GM19043 (cell line): ENCODE data around the gene MTHFD2L.
"Not testable (repeated sequence)": the region's sequence is repeated elsewhere in the genome, so short reads cannot be mapped to it uniquely, and the experiment has no call there.

Source experiments
- ATAC-seq: cut with Tn5 transposase; IDR thresholded peaks from one replicate; pipeline ENCODE4 v1.9.1; 2021; ENCODE audit warnings: low read depth; ENCODE audit not compliant: unreplicated experiment

Gene MTHFD2L

GRCh38 chr4:74132188-74132587, 25.7 kb upstream of the MTHFD2L start:
- not testable (repeated sequence) for ATAC-seq

DNA sequence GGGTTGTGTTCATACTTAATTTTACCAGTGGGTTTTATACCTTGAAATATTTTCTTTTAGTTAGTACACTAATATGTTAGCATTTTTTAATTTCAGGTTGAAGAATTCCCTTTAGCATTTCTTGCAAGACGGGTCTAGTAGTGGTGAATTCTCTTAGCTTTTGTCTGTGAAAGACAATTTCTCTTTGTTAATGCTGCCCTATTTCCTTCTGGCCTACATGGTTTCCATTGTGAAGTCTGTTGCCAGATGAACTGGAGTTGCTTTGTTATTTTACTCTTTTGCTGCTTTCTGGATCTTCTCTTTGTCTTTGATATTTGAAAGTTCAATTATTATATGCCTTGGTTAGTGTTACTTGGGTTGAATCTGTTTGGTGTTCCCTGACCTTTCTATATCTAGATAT, 25.0 kb upstream of the MTHFD2L start:
- no peak for ATAC-seq

DNA sequence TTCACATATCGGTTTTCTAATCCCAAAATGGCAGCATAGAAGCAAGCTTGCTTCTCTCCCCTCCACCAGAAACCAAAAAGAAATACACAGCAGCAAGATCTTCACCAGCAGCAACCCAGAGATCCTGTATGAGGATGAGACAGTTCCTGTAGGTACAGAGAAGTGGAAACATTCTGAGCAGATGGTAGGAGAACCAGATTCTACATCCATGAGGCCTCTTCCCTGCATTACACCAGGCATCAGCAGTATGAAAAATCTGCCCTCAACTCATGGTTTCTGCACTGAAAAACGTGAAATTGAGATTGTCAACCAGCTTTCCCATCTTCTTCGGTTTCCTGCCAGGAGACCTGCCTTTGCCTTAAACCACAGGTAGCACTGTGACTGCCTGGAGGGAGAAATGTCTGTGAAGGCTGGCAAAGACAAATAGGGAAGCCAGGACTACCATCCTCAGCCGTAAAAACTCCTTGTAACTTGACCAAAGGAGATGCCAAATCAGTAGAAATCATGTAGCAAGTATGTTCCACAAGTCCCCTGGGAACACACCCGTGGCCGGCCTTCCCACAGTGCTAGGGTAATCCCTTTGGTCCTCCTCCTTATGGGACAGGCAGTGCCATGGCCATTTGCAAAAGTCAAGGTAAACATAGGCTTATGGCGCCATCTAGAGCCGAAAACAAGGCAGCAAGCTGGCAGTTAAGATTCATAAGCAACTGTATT, 24.0 kb upstream of the MTHFD2L start:
- ATAC-seq: peak; percentile 75

DNA sequence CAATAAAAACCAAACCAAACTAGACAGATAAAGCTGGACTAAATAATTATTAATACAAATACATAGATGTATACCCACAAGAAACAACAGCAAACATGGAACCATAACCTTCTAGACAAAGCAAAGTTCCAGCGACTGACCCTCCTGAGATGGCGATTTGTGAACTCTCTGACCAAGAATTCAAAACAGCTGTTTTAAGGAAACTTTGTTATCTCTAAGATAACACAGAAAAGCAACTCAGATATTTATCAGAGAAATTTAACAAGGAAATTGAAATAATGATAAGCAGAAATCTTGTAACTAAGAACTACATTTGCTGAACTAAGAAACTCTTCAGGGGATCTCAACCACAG, 23.4 kb upstream of the MTHFD2L start:
- no peak for ATAC-seq

DNA sequence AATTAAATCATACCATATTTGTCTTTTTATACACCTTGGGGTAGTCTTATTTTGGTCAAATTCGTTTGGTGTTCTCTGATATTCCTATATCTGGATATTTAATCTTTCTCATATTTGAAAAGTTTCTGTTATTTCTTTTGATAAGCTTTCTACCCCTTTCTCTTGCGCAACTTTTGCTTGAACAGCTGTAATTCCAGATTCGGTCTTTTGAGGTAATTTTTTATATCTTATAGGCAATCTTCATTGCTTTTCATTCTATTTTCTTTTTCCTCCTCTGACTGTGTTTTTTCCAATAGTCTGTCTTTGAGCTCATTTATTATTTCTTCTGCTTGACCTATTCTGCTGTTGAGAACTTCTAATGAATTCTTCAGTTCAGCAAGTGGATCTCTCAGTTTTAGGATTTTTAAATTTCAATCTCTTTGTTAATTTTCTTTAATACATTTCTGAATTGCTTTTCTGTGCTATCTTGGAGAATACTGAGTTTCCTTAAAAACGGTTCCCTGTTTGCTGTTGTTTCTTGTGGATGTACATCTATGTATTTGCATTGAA, 11.3 kb upstream of the MTHFD2L start:
- ATAC-seq: no peak

DNA sequence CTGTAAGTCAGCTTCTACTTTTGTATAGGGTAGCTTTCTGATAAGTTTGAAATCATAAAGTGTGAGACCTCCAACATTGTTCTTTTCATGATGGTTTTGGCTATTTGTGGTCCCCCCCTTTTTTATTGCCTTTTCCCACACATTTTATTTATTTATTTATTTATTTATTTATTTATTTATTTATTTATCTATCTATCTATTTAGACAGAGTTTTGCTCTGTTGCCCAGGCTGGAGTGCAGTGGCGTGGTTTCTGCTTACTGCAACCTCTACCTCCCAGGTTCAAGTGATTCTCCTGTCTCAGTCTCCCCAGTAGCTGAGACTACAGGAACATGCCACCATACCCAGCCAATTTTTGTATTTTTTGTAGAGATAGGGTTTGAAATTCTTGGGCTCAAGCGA, 9.7 kb upstream of the MTHFD2L start:
- ATAC-seq: no peak

DNA sequence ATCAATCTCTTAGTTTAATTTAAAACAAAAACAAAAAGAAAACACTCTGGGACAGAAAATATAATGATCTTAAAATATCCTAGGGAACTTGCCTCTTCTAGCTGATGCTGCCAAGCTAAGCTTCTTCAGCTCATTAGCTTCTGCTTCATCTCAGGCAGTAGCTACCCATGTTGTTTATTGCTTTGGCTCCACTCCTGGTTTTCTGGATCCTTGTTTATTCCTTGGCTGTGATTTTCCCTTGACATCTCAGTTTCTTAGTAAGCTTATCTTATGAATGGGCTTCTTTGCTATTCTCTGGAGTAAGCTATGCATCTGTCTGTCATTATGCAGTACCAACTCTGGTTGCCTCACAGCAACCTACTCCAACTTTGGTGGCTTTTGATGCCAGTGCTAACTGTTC, 5.1 kb upstream of the MTHFD2L start:
- no peak for ATAC-seq

GRCh38 chr4:74156521-74156920, 1.4 kb upstream of the MTHFD2L start:
- no peak for ATAC-seq

DNA sequence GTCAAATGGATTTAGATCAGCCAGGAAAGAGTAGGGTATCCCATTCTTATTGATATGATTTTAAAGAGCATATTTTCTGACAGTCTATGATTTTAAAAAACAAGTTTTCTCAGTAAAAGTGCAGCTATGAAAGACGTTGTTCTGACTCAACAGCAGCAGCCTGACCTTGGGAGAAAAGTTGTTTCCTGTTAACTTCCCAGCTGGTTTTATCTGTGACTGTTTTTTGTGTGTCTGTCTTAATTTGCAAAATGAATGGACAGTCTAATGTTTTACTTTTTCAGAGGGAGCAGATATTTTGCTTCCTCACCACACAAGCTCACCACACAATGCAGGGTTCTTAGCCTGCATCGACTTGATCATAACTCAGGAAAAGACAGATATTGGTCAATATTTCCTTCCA, 764 bp upstream of the MTHFD2L start:
- no peak for ATAC-seq

- ATAC-seq: no peak
These were observed 686 bp downstream of the MTHFD2L start for GRCh38 chr4:74158466-74159142.

DNA sequence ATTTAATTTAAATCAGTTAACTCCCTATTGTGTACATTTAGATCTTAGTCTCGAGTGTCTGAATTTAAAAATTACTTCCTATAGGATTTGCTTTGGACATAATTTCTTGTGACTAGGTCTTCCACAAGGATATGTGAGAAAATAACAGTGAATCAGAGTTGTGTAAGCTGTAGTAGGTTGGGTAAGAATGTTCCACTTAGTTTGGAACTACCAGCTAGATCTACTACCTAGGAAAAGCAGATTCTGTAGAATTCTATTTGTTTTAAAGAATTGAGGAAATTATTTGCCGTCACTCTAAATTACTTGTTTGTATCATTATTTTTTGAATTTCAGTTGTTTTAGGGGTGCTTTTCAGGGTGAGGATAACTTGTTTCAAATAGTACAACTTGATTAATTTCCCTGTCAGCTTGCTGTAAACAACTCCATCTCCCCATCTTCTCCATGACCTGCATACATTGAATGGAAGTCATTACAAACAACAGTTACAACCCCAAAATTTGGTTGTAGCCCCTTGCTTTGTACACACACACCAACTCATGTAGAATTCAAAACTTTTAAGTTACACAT, 1.3 kb downstream of the MTHFD2L start:
- no peak for ATAC-seq

GRCh38 chr4:74161666-74162450, 3.9 kb downstream of the MTHFD2L start:
- no peak for ATAC-seq

DNA sequence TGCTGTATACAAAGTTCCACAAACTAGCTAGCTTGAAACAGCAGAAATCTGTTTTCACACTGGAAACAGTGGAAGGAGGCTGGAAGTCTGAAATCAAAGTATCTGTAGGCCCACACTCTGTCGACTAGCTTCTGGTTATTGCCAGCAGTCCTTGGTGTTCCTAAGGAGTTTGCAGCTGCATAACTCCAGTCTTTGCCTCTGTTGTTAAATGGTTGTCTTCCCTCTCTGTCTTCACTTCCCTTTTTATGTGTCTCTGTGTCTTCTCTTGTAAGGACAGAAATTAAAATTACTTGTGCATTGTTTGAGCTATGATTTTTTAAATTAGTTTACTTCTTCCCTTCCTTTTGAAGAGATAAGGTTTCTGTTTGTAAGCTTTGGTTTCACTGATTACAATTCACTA, 8.2 kb downstream of the MTHFD2L start:
- no peak for ATAC-seq

GRCh38 chr4:74166818-74167217, 8.9 kb downstream of the MTHFD2L start:
- no peak for ATAC-seq

DNA sequence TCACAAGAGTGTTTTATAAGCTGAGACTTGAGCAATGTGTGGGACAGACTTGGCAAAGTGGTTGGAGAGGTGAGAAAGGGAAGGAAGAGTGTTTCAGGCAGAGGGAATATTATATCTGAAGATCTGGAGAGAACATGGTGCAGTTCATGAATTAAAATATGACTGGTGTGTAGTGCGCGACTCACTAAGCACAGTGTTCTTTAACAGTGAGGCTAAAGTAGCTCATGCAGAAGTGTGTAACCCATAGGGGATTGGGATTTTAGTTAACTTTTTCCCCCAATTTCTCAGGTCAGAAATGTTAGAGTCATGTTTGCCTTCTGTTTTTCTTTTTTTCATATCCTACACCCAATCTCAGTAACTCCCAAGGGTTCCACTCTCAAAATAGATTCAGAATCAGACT, 9.7 kb downstream of the MTHFD2L start:
- ATAC-seq: no peak

DNA sequence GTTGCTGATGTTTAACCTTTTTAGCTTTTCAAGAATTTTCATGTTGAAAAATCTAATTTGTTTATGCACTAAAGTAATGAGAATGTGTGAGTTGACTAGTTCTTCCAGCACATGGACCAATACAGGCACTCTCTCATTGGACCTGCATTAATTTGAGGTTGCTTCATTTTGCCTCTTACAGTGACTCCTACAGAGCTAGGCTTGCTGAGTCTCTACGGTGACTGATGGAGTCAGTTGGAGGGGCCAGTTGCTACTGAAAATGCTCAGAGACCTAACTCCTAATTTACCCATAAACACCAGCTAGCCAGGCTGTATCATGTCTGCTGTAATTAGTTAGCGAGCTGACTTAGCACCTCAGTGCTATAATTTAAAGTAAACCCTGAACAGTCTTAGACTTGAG, 10.9 kb downstream of the MTHFD2L start:
- no peak for ATAC-seq

DNA sequence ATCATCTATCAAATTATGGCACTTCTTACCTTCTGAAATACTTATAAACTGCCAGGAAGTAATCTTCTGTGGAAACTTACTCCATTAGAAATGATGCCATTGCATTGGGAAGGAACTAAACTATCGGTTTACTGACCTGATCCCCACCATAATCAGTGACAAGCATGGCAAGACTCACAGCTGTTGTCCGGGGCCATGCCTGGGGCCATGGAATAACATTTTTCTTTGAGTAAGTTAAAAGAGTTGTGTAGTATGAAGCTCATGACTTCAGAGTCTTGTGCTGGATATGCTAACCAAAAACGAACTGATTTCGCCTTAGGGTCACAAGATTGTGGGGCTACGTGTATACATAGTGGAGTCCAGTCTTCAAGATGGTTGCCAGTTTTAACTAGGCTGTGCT, 15.4 kb downstream of the MTHFD2L start:
- ATAC-seq: no peak

- no peak for ATAC-seq
These were observed 16.5 kb downstream of the MTHFD2L start for GRCh38 chr4:74174421-74174820.

- ATAC-seq: no peak
These were observed 17.0 kb downstream of the MTHFD2L start for GRCh38 chr4:74174941-74175340.

- ATAC-seq: no peak
These were observed 17.5 kb downstream of the MTHFD2L start for GRCh38 chr4:74175379-74175778.

- ATAC-seq: no peak
These were observed 20.9 kb downstream of the MTHFD2L start for GRCh38 chr4:74178798-74179197.
